Measurements from ENCODE around the gene CTSG.
"Not testable (repeated sequence)": the region's sequence is repeated elsewhere in the genome, so short reads cannot be mapped to it uniquely, and the experiment has no call there.

Gene CTSG

DNA sequence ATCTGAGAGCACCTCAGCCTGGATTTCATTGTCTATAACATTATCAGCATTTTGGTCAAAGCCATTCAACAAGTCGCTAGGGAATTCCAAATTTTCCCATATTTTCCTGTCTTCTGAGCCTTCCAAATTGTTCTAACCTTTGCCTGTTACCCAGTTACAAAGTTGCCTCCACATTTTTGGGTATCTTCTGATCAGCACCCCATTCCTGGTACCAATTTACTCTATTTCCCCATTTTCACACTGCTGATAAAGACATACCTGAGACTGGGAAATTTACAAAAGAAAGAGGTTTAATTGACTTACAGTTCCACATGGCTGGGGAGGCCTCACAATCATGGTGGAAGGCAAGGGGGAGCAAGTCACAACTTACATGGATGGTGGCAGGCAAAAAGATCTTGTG is 27.0 kb downstream of the CTSG start:
- DNase-seq (ENCODE audit: extremely low read depth in 1 of 2, low read depth in 1 of 2), result not testable (repeated sequence)

DNA sequence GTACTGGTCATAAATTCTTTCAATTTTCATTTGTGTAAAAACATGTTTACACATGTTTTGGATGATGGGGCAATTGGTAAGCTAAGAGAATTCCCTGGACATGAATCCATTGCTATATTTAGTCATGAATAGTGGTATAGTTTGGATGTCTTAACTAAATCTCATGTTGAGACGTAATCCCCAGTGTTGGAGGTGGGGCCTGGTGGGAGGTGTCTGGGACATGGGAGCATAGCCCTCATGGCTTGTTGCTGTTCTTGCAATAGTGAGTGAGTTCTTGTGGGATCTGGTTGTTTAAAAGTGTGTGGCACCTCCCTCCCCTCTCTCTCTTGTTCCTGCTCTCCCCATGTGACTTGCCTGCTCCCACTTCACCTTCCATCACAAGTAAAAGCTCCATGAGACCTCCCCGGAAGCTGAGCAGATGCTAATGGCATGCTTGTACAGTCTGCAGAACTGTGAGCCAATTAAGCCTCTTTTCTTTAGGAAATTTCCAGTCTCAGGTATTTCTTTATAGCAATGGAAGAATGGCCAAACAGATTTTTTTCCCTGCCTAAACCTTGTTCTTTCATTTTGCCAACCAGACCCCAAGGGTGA is 33.6 kb downstream of the CTSG start:
- no peak for DNase-seq (ENCODE audit: extremely low read depth in 1 of 2, low read depth in 1 of 2)

- DNase-seq (ENCODE audit: extremely low read depth in 1 of 2, low read depth in 1 of 2), result peak in 1 of 2 donors; percentile 11
These were observed 40.3 kb downstream of the CTSG start for GRCh38 chr14:24535737-24536136.

GRCh38 chr14:24534286-24534685 is 41.8 kb downstream of the CTSG start:
- DNase-seq (ENCODE audit: extremely low read depth in 1 of 2, low read depth in 1 of 2), result no peak

GRCh38 chr14:24525877-24526620 is 50.0 kb downstream of the CTSG start:
- not testable (repeated sequence) for DNase-seq (ENCODE audit: extremely low read depth in 1 of 2, low read depth in 1 of 2)
